HG02678 (cell line): ENCODE data around the gene DENND1C.

Experiments
- ATAC-seq: cut with Tn5 transposase; IDR thresholded peaks from one replicate; pipeline ENCODE4 v1.9.1; 2021; ENCODE audit warnings: mild to moderate bottlenecking, moderate library complexity; ENCODE audit not compliant: unreplicated experiment

Gene DENND1C

GRCh38 chr19:6480848-6481415 lies 655 bp downstream of the DENND1C start:
- ATAC-seq = no peak

- ATAC-seq = no peak
Measured at GRCh38 chr19:6479836-6480398, 1.7 kb downstream of the DENND1C start.

- no peak for ATAC-seq
Measured at GRCh38 chr19:6478815-6479214, 2.8 kb downstream of the DENND1C start.

GRCh38 chr19:6476896-6477431 lies 4.6 kb downstream of the DENND1C start:
- ATAC-seq = no peak

GRCh38 chr19:6476155-6476895 lies 5.3 kb downstream of the DENND1C start:
- no peak for ATAC-seq

GRCh38 chr19:6475321-6476108 lies 6.1 kb downstream of the DENND1C start:
- no peak for ATAC-seq

GRCh38 chr19:6473647-6474046 lies 7.9 kb downstream of the DENND1C start:
- ATAC-seq = no peak

- no peak for ATAC-seq
Measured at GRCh38 chr19:6472713-6473112, 8.9 kb downstream of the DENND1C start.

- no peak for ATAC-seq
Measured at GRCh38 chr19:6471076-6471475, 10.5 kb downstream of the DENND1C start.

GRCh38 chr19:6470173-6470572 lies 11.4 kb downstream of the DENND1C start:
- no peak for ATAC-seq

GRCh38 chr19:6467384-6467783 lies 14.2 kb downstream of the DENND1C start:
- no peak for ATAC-seq

- no peak for ATAC-seq
Measured at GRCh38 chr19:6466526-6467248, 14.9 kb downstream of the DENND1C start.

GRCh38 chr19:6465663-6466062 lies 15.9 kb downstream of the DENND1C start:
- ATAC-seq = no peak

- ATAC-seq = no peak
Measured at GRCh38 chr19:6465006-6465405, 16.6 kb downstream of the DENND1C start.

- ATAC-seq = no peak
Measured at GRCh38 chr19:6464070-6464873, 17.3 kb downstream of the DENND1C start, which contains the start of gene CRB3. Gene CRB3 (plus strand): TSS chr19:6464271. CDS start chr19:6464702, 431 bp downstream.

GRCh38 chr19:6460099-6460884 lies 21.3 kb downstream of the DENND1C start:
- ATAC-seq = peak; percentile 85

GRCh38 chr19:6459262-6460098 lies 22.1 kb downstream of the DENND1C start, which contains the start of gene SLC25A23:
Gene SLC25A23 (minus strand): TSS chr19:6459792. CDS start chr19:6459628, 164 bp downstream.
- ATAC-seq = peak; percentile 32

GRCh38 chr19:6458695-6459261 lies 22.8 kb downstream of the DENND1C start:
- ATAC-seq = no peak
